ENCODE measurements around the gene CD82.

GRCh38 chr11:44659641-44660040 lies 94.2 kb downstream of the CD82 start:
- TF ChIP-seq ZNF274 (IDR thresholded peaks at IDR 0.05; ENCODE audit: low read depth, low read length), result no peak
- no peak for TF ChIP-seq SUZ12 (IDR thresholded peaks at IDR 0.05; ENCODE audit: extremely low read depth, insufficient read depth, insufficient read length)

Measured in NT2/D1 (cell line).